ENCODE measurements around the gene DRGX. TPM values are rescaled to one million over a fixed set of nuclear protein-coding genes. Genes with fewer than 3 reads are reported as not detected.

Gene DRGX
- total and polyA plus RNA-seq, 2 donors: 0.04 to 0.26 TPM

- 94% methylated on average over 48 of the region's 48 CpGs for WGBS
- Histone ChIP-seq H3K27ac (ENCODE audit: low read depth) (no peak overlapping the region), H3K4me1 (ENCODE audit: insufficient read depth) (no peaks in the 10 kb centered on the region), H3K36me3 (ENCODE audit: insufficient read depth) (no peaks in the 10 kb centered on the region), H3K4me3 (ENCODE audit: low read depth, low read length) (no peak overlapping the region)
- no peak for DNase-seq (ENCODE audit: extremely low spot score)
Measured at GRCh38 chr10:49325916-49326783, 69.7 kb downstream of the DRGX start.

GRCh38 chr10:49325131-49325915 lies 70.6 kb downstream of the DRGX start:
- no peak for DNase-seq (ENCODE audit: extremely low spot score)
- H3K4me1 ChIP-seq (ENCODE audit: insufficient read depth): no peaks in the 10 kb centered on the region
- H3K36me3 ChIP-seq (ENCODE audit: insufficient read depth): no peaks in the 10 kb centered on the region
- WGBS: 87% methylated on average over 20 of the region's 20 CpGs
- H3K27ac ChIP-seq (ENCODE audit: low read depth): no peak overlapping the region
- no peak overlapping the region for H3K4me3 ChIP-seq (ENCODE audit: low read depth, low read length)

- 69% methylated on average over 4 of the region's 4 CpGs for WGBS
- no peak for DNase-seq (ENCODE audit: extremely low spot score)
- Histone ChIP-seq H3K27ac (ENCODE audit: low read depth) (no peak overlapping the region), H3K36me3 (ENCODE audit: insufficient read depth) (no peaks in the 10 kb centered on the region), H3K4me1 (ENCODE audit: insufficient read depth) (no peaks in the 10 kb centered on the region), H3K4me3 (ENCODE audit: low read depth, low read length) (no peak overlapping the region)
Measured at GRCh38 chr10:49324711-49325110, 71.2 kb downstream of the DRGX start.

- no peak overlapping the region for H3K27ac ChIP-seq (ENCODE audit: low read depth)
Measured at GRCh38 chr10:49323896-49324270, 72.0 kb downstream of the DRGX start.

GRCh38 chr10:49323171-49323895 lies 72.6 kb downstream of the DRGX start:
- Histone ChIP-seq H3K4me1 (ENCODE audit: insufficient read depth) (no peaks in the 10 kb centered on the region), H3K27ac (ENCODE audit: low read depth) (no peak overlapping the region), H3K4me3 (ENCODE audit: low read depth, low read length) (no peak overlapping the region), H3K36me3 (ENCODE audit: insufficient read depth) (no peaks in the 10 kb centered on the region)
- WGBS: 42% methylated on average over 7 of the region's 7 CpGs
- DNase-seq (ENCODE audit: extremely low spot score): no peak

More at GRCh38 chr10:49323896-49324270, 72.0 kb downstream of the DRGX start:
- H3K36me3 ChIP-seq (ENCODE audit: insufficient read depth): no peaks in the 10 kb centered on the region
- no peaks in the 10 kb centered on the region for H3K4me1 ChIP-seq (ENCODE audit: insufficient read depth)
- WGBS: 91% methylated on average over 9 of the region's 9 CpGs
- DNase-seq (ENCODE audit: extremely low spot score): no peak
- H3K4me3 ChIP-seq (ENCODE audit: low read depth, low read length): no peak overlapping the region

GRCh38 chr10:49322371-49323170 lies 73.3 kb downstream of the DRGX start:
- Histone ChIP-seq H3K27ac (ENCODE audit: low read depth) (no peak overlapping the region), H3K4me3 (ENCODE audit: low read depth, low read length) (no peak overlapping the region), H3K4me1 (ENCODE audit: insufficient read depth) (no peaks in the 10 kb centered on the region), H3K36me3 (ENCODE audit: insufficient read depth) (no peaks in the 10 kb centered on the region)
- no peak for DNase-seq (ENCODE audit: extremely low spot score)
- WGBS: 87% methylated on average over 26 of the region's 26 CpGs

GRCh38 chr10:49321021-49321420 lies 74.9 kb downstream of the DRGX start:
- no peaks in the 10 kb centered on the region for H3K4me1 ChIP-seq (ENCODE audit: insufficient read depth)
- H3K36me3 ChIP-seq (ENCODE audit: insufficient read depth): no peaks in the 10 kb centered on the region
- H3K27ac ChIP-seq (ENCODE audit: low read depth): no peak overlapping the region
- no peak overlapping the region for H3K4me3 ChIP-seq (ENCODE audit: low read depth, low read length)
- WGBS: 62% methylated on average over 3 of the region's 3 CpGs
- DNase-seq (ENCODE audit: extremely low spot score): no peak

GRCh38 chr10:49320191-49320590 lies 75.7 kb downstream of the DRGX start:
- no peak overlapping the region for H3K4me3 ChIP-seq (ENCODE audit: low read depth, low read length)
- no peak for DNase-seq (ENCODE audit: extremely low spot score)
- H3K4me1 ChIP-seq (ENCODE audit: insufficient read depth): no peaks in the 10 kb centered on the region
- no peak overlapping the region for H3K27ac ChIP-seq (ENCODE audit: low read depth)
- H3K36me3 ChIP-seq (ENCODE audit: insufficient read depth): no peaks in the 10 kb centered on the region
- WGBS: 97% methylated on average over 2 of the region's 2 CpGs

- H3K27ac ChIP-seq (ENCODE audit: low read depth): no peak overlapping the region
- no peak overlapping the region for H3K4me3 ChIP-seq (ENCODE audit: low read depth, low read length)
- no peaks in the 10 kb centered on the region for H3K36me3 ChIP-seq (ENCODE audit: insufficient read depth)
- WGBS: 84% methylated on average over 1 of the region's 1 CpG
- no peak for DNase-seq (ENCODE audit: extremely low spot score)
- H3K4me1 ChIP-seq (ENCODE audit: insufficient read depth): no peaks in the 10 kb centered on the region
Measured at GRCh38 chr10:49319206-49319605, 76.7 kb downstream of the DRGX start.

- Histone ChIP-seq H3K27ac (ENCODE audit: low read depth) (no peak overlapping the region), H3K4me1 (ENCODE audit: insufficient read depth) (no peaks in the 10 kb centered on the region), H3K36me3 (ENCODE audit: insufficient read depth) (no peaks in the 10 kb centered on the region), H3K4me3 (ENCODE audit: low read depth, low read length) (no peak overlapping the region)
- no peak for DNase-seq (ENCODE audit: extremely low spot score)
Measured at GRCh38 chr10:49318755-49319154, 77.1 kb downstream of the DRGX start.

- Histone ChIP-seq H3K36me3 (ENCODE audit: insufficient read depth) (no peaks in the 10 kb centered on the region), H3K4me3 (ENCODE audit: low read depth, low read length) (no peak overlapping the region), H3K27ac (ENCODE audit: low read depth) (no peak overlapping the region), H3K4me1 (ENCODE audit: insufficient read depth) (no peaks in the 10 kb centered on the region)
- WGBS: 86% methylated on average over 6 of the region's 6 CpGs
- DNase-seq (ENCODE audit: extremely low spot score): no peak
Measured at GRCh38 chr10:49318028-49318427, 77.9 kb downstream of the DRGX start.

GRCh38 chr10:49314806-49315205 lies 81.1 kb downstream of the DRGX start:
- no peak for DNase-seq (ENCODE audit: extremely low spot score)
- Histone ChIP-seq H3K27ac (ENCODE audit: low read depth) (no peak overlapping the region), H3K4me3 (ENCODE audit: low read depth, low read length) (no peak overlapping the region), H3K36me3 (ENCODE audit: insufficient read depth) (no peaks in the 10 kb centered on the region), H3K4me1 (ENCODE audit: insufficient read depth) (no peaks in the 10 kb centered on the region)
- WGBS: 90% methylated on average over 5 of the region's 5 CpGs
